ENCODE measurements around the gene ZNF516. TPM values are rescaled to one million over a fixed set of nuclear protein-coding genes. Genes with fewer than 3 reads are reported as not detected.

ZNF516 gene
- total and polyA plus RNA-seq, 2 of the 4 experiments (the other 2 are of a cell fraction), result 7.9 to 16.9 TPM

DNA sequence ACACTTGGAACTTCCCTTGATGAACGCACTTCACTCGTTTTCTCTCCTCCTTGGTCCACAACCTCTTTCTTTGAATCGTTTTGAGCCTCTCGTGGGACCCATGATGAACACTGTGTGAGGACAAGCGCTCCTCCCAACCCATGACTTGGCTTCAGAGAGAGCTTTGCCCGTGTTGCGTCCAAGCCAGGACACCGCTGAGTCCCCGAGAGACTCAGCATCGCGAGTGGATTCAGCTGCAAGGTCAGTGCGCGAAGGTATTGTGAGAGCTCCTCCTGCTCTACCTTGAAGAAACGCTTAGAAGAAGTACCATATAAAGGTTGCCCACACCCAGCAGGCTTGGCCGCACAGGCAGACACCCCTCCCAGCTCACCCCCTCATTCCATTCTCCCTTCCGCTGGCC, 58.7 kb downstream of the ZNF516 start:
- in situ Hi-C loops (cut with MboI; ENCODE audit: low sequenced_read_pairs), result no loop called here

More for the DNA sequence above, 58.7 kb downstream of the ZNF516 start:
- H3K36me3 ChIP-seq (ENCODE audit: control insufficient read depth, insufficient read depth, low read length), result peaks cover 57% of the 10 kb centered on the region
- no peak overlapping the region for H3K4me2 ChIP-seq (ENCODE audit: low read depth, low read length)
- no peak overlapping the region for H3K4ac ChIP-seq (ENCODE audit: low read depth, low read length)
- no peaks in the 10 kb centered on the region for H3K9me3 ChIP-seq (ENCODE audit: control insufficient read depth, insufficient read depth, low read length)
- H4K20me1 ChIP-seq (ENCODE audit: insufficient read depth, low read length), result peaks cover 90% of the 10 kb centered on the region
- no peak overlapping the region for H3K23ac ChIP-seq (ENCODE audit: low read depth, low read length)
- no peak overlapping the region for H2AFZ ChIP-seq (replicated peaks; ENCODE audit: low read length, poor library complexity)
- H3K4me1 ChIP-seq (ENCODE audit: control insufficient read depth, insufficient read depth, low read length), result peaks cover 3% of the 10 kb centered on the region
- H3K9me1 ChIP-seq (ENCODE audit: insufficient read depth, low read length), result peaks cover 10% of the 10 kb centered on the region; the same call in 1 of the 2 replicates
- no peak overlapping the region for H2AK9ac ChIP-seq (replicated peaks; ENCODE audit: low read depth, low read length, poor library complexity)
- dilution Hi-C loops (cut with HindIII; ENCODE audit: low sequenced_read_pairs, unreplicated experiment) (no loop called here), intact Hi-C loops (cut with micrococcal nuclease) (no loop called here)
- ChIA-PET POLR2A (ENCODE audit: unreplicated experiment) (no interaction called here), CTCF (no interaction called here)
- no peak overlapping the region for H4K91ac ChIP-seq (ENCODE audit: insufficient read depth, low read depth, low read length)
- ATAC-seq (ENCODE audit: low read depth), result no peak
- 100% methylated on average over 3 of the region's 16 CpGs; no CpG with 5 or more reads in 1 of the 2 experiments for WGBS, 2 experiments (ENCODE audit: extremely low coverage in 2 of 2, insufficient read length in 1 of 2)
- no peak overlapping the region for H3K9ac ChIP-seq (ENCODE audit: low read depth, low read length)
- no peak overlapping the region for H3K18ac ChIP-seq (ENCODE audit: low read depth, low read length)
- peaks cover 47 to 92% of the 10 kb centered on the region in 2 experiments for H3K79me1 ChIP-seq (ENCODE audit: low read depth in 1 of 2, low read length in 2 of 2)
- H2BK120ac ChIP-seq (ENCODE audit: low read depth, low read length), result no peak overlapping the region
- H3K14ac ChIP-seq (replicated peaks; ENCODE audit: low read depth, low read length), result no peak overlapping the region
- no peak overlapping the region for H2BK20ac ChIP-seq (ENCODE audit: low read depth, low read length)
- no peak for DNase-seq
- H3K27ac ChIP-seq (ENCODE audit: insufficient read depth, low read length), result no peak overlapping the region
- no peak overlapping the region for H2BK15ac ChIP-seq (ENCODE audit: low read depth, low read length)
- no peaks in the 10 kb centered on the region for H3K27me3 ChIP-seq (ENCODE audit: control insufficient read depth, insufficient read depth, low read length)
- H2AK5ac ChIP-seq (ENCODE audit: low read depth, low read length), result no peak overlapping the region
- no peak overlapping the region for H2BK5ac ChIP-seq (ENCODE audit: low read depth, low read length, poor library complexity, severe bottlenecking)
- TF ChIP-seq RFX5 (IDR thresholded peaks at IDR 0.05; ENCODE audit: low read depth, low read length) (no peak), CHD1 (IDR thresholded peaks at IDR 0.05; ENCODE audit: low read depth, low read length) (no peak)
- TF ChIP-seq, protein P1, sequence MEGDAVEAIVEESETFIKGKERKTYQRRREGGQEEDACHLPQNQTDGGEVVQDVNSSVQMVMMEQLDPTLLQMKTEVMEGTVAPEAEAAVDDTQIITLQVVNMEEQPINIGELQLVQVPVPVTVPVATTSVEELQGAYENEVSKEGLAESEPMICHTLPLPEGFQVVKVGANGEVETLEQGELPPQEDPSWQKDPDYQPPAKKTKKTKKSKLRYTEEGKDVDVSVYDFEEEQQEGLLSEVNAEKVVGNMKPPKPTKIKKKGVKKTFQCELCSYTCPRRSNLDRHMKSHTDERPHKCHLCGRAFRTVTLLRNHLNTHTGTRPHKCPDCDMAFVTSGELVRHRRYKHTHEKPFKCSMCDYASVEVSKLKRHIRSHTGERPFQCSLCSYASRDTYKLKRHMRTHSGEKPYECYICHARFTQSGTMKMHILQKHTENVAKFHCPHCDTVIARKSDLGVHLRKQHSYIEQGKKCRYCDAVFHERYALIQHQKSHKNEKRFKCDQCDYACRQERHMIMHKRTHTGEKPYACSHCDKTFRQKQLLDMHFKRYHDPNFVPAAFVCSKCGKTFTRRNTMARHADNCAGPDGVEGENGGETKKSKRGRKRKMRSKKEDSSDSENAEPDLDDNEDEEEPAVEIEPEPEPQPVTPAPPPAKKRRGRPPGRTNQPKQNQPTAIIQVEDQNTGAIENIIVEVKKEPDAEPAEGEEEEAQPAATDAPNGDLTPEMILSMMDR (conservative IDR thresholded peaks at IDR 0.05; ENCODE audit: low read depth, low read length), result no peak
- no peak overlapping the region for H4K5ac ChIP-seq (ENCODE audit: low read depth, low read length)
- no peak overlapping the region for H3K4me3 ChIP-seq (ENCODE audit: insufficient read depth, low read depth, low read length)
- BruUV-seq (replicated peaks), result no TSS peak
- H4K8ac ChIP-seq (ENCODE audit: low read depth in 2 of 2, low read length in 2 of 2), result no peak overlapping the region
- H3K56ac ChIP-seq (ENCODE audit: extremely low read depth, insufficient read depth, low read length), result no peak overlapping the region
